ENCODE data around the gene ITGB2.

ITGB2 gene

GRCh38 chr21:44887807-44888580 lies 32.7 kb downstream of the ITGB2 start:
- TF ChIP-seq CTCF (IDR thresholded peaks at IDR 0.05; ENCODE audit: low read length, missing control alignments): no peak
- DNase-seq (ENCODE audit: low read depth): no peak
- no peak overlapping the region for H3K4me3 ChIP-seq (replicated peaks; ENCODE audit: low read depth, low read length)

DNA sequence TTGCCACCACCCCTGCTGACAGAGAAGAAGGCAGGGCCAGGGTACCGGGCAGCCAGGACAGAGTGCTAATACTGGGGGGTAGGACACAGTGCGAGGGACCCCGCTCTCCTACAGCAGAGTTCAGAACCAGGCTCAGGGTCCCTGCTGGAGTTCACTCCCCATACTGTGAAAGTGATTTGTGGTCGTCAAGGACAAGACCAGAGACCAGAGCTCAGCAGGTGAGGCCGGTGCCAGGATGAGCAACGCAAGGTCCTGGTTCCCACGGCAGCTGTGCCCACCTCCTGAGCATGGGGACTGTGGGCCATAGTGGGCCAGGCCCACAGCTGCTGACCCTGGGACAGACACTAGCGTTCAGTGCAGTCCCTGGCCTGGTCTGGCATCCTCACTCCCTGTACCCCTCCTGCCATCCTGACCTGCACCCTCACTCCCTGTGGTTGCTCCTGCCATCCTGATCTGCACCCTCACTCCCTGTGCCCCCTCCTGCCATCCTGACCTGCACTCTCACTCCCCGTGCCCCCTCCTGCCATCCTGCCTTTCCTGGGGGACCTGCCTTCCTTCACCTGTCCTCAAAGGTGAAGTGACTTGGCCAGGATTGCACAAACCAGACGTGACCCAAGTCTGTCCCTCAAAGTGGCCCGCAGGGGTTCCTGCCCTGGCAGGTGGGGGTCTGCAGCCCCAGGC lies 33.4 kb downstream of the ITGB2 start:
- DNase-seq (ENCODE audit: low read depth): no peak
- TF ChIP-seq CTCF (IDR thresholded peaks at IDR 0.05; ENCODE audit: low read length, missing control alignments): no peak
- H3K4me3 ChIP-seq (replicated peaks; ENCODE audit: low read depth, low read length): no peak overlapping the region

DNA sequence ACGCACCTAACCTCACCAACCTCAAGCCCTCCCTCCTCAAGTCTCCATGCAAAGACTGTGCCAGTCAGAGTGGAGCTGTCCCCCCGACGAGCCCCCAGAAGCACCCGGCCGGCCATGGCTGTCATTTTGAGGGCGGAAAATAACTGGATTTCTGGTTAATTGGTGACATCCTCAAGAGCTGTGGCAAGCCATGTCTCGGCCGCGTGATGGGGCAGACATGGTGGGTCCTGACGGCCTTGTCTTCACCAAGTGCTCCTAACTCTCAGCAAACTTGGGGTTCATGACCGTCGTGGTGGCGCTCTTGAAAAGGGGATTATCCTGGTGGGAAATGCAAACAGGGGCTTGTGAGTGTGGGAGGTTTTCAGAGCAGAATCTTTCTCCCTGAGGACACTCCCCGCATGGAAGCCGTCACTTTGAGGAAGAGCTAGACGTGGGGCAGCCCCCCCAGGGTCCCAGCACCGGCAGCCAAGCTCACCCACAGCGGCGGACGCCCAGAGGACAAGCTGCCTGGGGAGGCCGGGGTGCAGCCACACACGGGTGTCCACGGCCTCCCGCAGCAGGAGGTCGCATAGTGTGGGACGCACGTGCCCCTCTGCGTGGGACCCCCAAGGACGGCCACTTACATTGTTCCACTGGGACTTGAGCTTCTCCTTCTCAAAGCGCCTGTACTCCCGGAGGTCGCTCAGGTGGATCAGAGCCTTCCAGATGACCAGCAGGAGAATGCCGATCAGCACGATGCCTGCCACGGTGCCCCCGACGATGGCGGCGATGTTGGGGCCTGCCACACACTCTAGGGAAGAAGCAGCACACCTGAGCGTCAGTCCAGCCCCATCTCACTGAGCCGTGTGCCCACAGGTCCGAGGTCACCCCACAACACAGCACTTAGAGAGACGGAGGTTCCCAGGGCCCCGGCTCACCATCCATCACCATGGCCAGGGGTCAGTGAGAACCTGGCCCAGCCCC lies 34.3 kb downstream of the ITGB2 start:
- TF ChIP-seq CTCF (IDR thresholded peaks at IDR 0.05; ENCODE audit: low read length, missing control alignments): no peak
- H3K4me3 ChIP-seq (replicated peaks; ENCODE audit: low read depth, low read length): no peak overlapping the region
- DNase-seq (ENCODE audit: low read depth): no peak

GRCh38 chr21:44885615-44886014 lies 35.1 kb downstream of the ITGB2 start:
- TF ChIP-seq CTCF (IDR thresholded peaks at IDR 0.05; ENCODE audit: low read length, missing control alignments): no peak
- no peak for DNase-seq (ENCODE audit: low read depth)
- H3K4me3 ChIP-seq (replicated peaks; ENCODE audit: low read depth, low read length): no peak overlapping the region

GRCh38 chr21:44884097-44884496 lies 36.6 kb downstream of the ITGB2 start:
- H3K4me3 ChIP-seq (replicated peaks; ENCODE audit: low read depth, low read length): no peak overlapping the region
- no peak for DNase-seq (ENCODE audit: low read depth)
- TF ChIP-seq CTCF (IDR thresholded peaks at IDR 0.05; ENCODE audit: low read length, missing control alignments): no peak

GRCh38 chr21:44883250-44883649 lies 37.4 kb downstream of the ITGB2 start:
- H3K4me3 ChIP-seq (replicated peaks; ENCODE audit: low read depth, low read length): no peak overlapping the region
- no peak for DNase-seq (ENCODE audit: low read depth)
- no peak for TF ChIP-seq CTCF (IDR thresholded peaks at IDR 0.05; ENCODE audit: low read length, missing control alignments)
